Muscle of arm (tissue), 12 donors: ENCODE results near the gene NDUFA13. TPM values are rescaled to one million over a fixed set of nuclear protein-coding genes. Genes with fewer than 3 reads are reported as not detected.
A peak's percentile ranks its signal among the peaks of the same experiment; 100 is the strongest.

Source experiments
- DNase-seq: peaks from one replicate; pipeline ENCODE4 v3.0.0-alpha.2; 2013
- polyA plus RNA-seq, 12 donors: library from polyadenylated mRNA; unstranded; fragments of 120-200 nt; gene quantifications; one replicate each; pipeline ENCODE4 v1.2.1, GENCODE V29; 2013; ENCODE audit not compliant: insufficient read length in 12 of 12

NDUFA13 gene
- polyA plus RNA-seq, 12 donors = 103 to 191 (median 167) TPM; not detected in 1

- DNase-seq = no peak
Measured at GRCh38 chr19:19530889-19531288, 14.9 kb downstream of the NDUFA13 start.

DNA sequence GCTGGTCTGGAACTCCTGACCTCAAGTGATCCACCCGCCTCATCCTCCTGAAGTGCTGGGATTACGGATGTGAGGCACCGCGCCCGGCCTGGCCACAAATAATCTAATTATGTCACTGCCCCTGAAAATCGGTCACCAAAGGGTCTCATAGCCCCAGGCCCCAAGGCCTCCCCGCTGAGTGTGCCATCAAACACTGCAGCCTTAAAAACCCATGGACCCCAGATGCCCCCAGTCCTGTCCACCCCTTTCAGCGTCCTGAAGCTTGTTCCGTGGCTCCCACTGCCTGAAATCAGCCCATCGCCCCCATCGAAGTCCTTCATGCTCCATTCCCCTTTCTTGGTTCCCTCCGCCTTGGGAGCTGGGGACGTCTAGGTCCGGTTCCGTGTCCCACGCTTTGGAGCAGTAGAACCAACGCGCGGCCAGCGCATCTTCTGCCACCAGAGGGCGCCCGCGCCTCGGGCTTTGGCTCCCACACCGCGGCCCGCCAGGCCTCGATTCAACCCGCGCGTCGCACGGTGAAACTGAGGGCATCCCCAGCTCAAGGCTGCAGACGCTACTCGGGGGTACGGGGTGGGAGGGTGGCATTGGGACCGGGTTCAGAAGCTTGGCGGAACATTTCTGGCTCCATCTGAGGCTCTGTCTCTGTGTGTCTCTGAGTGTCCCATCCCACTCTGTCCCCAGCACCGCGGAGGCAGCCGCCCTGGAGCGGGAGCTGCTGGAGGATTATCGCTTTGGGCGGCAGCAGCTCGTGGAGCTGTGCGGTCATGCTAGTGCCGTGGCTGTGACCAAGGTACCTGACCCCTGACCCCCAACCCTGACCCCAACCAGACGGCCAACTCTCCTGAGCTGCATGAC is 16.2 kb downstream of the NDUFA13 start:
- peak; percentile 82 for DNase-seq

DNA sequence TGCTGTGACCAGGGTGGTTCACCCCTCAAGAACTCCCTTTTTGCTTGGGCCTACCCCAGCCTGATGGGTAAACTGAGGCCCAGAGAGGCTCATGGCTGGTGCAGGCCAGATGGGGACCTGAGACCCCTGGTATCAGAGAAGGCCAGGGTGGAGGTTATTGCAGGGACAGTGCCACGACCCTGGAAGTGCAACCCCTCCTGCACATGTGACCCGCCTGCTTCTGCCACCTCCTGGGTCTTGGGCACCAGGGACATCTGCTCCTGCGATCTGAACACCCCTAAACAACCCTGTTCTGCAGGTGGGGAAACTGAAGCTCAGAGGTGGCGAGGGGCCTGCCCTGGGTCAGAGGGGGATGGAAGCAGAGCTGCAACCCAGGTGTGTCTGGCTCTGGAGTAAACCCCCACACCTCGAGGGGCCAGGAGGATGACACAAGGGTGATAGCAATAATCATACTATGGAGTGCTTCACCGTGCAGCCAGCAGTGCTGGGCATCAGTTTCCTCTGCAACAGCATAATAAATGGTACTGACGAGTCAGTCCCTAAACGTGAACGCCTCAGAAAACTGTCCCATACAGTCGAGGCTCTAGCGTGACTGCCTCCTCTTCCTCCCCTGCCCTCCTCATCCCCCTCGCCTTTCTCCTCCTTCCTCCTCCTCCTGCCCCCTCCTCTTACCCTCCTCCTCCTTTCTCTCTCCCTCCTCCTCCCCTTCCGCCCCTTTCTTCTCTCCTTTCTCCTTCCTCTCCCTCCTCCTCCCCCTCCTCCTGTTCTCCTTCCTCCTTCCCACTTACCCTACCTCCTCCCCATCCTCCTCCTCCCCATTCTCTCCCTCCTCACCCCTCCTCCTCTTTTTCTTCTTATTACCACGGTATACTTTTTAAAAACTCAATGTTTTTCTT is 17.0 kb downstream of the NDUFA13 start:
- DNase-seq = no peak

GRCh38 chr19:19533841-19534240 is 17.8 kb downstream of the NDUFA13 start:
- no peak for DNase-seq

GRCh38 chr19:19534556-19535265 is 18.7 kb downstream of the NDUFA13 start:
- DNase-seq = no peak

DNA sequence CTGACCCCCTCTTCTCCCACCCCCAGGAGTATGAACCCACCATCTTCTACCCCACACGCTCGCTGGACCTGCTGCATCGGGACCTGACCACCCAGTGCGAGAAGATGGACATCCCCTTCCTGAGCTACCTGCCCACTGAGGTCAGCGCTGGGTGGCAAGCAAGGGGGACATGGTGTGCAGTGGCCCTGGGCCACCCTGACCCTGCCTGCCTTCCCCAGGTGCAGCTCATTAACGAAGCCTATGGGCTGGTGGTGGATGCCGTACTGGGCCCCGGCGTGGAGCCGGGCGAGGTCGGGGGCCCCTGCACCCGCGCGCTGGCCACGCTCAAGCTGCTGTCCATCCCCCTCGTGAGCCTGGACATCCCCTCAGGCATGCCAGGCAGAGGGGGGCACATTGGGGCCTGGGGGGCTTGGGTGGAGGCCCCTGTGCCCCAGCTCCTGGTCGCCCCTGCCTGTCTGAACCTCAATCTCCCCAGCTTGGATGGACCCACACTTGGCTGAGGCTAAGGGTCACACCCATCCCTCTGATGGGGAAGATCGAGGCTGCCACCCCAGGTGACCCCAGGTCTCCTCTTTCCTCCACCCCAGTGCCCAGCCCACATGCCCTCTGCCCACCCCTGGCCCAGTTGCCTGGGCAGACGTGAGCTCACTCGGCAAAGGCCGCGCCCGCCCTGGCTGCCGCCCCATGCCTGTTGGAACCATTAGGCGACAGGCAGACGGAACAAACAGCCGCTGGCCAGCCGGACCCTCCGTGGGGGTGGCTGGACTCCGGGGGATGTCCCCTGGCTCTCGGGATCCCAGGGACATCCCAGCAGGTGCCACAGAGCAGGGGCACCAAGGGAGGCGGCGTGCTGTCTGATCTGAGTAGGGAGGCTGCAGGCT is 19.5 kb downstream of the NDUFA13 start:
- DNase-seq = no peak

DNA sequence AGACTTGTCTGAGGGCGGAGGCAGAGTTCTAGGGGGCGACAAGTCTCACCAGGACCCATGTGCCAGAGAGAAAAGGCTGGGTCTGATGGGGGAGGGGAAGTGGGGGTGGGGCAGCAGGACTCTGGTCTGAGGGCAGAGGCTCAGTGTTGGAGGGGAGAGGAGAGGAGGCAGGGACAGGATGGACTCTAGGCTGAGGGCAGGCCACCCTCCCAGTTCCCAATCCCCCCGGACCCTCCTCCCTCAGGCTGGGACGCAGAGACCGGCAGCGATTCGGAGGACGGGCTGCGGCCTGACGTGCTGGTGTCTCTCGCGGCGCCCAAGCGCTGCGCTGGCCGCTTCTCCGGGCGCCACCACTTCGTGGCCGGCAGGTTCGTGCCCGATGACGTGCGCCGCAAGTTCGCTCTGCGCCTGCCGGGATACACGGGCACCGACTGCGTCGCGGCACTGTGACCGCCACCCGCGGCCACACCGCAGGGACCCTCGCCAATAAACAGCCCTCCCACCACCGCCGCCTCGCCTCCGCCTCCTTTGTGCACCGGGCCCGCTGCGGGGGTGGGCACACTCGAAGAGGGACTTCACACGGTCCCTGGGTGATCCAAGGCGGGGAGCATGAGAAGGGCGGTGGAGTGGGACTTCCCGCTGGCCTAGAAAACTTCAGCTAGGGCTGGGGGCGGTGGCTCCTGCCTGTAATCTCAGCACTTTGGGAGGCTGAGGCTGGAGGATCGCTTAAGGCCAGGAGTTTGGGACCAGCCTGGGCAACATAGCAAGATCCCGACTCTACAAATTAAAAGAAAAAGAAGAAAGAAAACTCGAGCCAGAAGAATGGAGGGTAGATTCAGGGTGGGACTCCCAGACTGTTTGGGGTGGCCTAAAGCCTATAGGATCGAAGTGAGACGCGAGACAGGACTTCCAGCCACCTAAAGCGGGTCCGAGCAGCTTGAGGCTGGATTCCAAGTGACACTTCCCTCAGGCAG is 21.3 kb downstream of the NDUFA13 start:
- no peak for DNase-seq

GRCh38 chr19:19538061-19538784 is 22.2 kb downstream of the NDUFA13 start, which contains the start of gene CILP2:
TSS of gene CILP2 (plus strand) at chr19:19538265. CDS start at chr19:19538350, 85 bp downstream.
- no peak for DNase-seq

GRCh38 chr19:19538785-19539166 is 22.8 kb downstream of the NDUFA13 start:
- DNase-seq = no peak

- DNase-seq = no peak
Measured at GRCh38 chr19:19539698-19540063, 23.7 kb downstream of the NDUFA13 start.

DNA sequence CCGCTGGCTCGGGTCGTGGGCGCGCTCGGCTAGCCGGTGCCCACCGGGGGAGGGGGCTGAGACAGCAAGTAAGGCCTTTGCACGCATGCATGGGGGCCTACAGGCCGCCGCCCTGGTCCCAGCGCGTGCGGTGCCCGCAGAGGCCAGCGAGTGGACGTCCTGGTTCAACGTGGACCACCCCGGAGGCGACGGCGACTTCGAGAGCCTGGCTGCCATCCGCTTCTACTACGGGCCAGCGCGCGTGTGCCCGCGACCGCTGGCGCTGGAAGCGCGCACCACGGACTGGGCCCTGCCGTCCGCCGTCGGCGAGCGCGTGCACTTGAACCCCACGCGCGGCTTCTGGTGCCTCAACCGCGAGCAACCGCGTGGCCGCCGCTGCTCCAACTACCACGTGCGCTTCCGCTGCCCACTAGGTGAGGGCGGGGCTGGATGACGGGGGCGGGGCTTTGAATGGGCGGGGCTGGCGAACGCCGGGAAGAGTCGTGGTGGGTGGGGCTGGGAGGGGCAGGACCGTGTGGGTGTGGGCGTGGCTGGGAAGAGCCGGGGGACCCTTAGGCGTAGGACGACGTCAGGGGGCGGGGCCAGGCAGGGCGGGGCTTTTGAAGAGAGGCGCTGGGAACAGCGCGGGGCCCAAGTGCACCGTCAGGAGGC is 24.2 kb downstream of the NDUFA13 start:
- no peak for DNase-seq

DNA sequence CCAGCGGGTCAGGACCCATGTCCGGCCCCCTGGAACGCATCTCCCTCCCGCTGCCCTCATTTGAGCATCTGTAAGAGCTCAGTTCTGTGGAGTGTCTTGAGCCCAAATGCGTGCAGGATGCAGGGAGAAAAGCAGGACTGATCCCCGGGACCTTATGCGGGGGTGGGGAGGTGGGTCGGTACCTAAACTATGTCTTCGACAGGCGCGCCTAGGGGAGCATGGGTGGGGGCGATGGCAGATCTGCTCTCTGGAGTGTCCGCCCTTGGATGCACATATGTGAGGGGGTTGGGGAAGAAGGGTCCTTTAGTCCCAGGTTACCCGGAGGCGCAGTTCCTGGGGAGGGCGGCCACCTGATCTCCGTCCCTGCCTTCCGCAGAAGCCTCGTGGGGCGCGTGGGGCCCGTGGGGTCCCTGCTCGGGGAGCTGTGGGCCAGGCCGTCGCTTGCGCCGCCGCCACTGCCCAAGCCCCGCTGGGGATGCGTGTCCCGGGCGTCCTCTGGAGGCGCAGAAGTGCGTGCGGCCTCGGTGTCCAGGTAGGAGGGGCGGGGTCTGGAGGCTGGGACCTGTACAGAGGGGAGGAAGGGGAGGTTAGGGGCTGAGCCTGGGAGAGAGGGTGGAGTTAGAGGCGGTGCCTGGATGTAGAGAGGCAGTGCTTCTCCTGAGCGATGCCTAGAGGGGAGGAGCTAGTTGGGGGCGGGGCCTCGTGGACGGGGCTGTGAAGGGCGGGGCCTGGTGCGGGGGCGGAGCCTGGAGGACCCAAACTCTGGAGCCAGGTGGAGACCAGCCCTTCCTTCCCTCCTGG is 24.9 kb downstream of the NDUFA13 start:
- no peak for DNase-seq

GRCh38 chr19:19541616-19542015 is 25.6 kb downstream of the NDUFA13 start:
- no peak for DNase-seq

GRCh38 chr19:19542507-19542906 is 26.5 kb downstream of the NDUFA13 start:
- no peak for DNase-seq

DNA sequence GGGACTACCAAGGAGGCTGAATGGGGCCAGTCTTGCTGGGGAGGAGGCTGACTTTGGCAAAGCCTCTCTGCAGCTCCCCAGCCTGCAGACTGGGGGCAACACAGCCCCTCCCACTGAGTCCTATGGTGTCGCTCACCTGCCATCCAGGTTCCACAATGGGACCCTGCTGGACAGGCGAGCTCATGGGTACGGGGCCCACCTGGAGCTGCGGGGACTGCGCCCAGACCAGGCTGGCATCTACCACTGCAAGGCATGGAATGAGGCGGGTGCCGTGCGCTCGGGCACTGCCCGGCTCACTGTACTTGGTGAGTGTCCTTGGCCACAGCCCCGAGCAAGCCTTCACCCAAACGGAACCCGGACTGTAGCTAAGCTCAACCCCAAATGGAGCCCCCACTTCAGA is 27.1 kb downstream of the NDUFA13 start:
- DNase-seq = no peak

DNA sequence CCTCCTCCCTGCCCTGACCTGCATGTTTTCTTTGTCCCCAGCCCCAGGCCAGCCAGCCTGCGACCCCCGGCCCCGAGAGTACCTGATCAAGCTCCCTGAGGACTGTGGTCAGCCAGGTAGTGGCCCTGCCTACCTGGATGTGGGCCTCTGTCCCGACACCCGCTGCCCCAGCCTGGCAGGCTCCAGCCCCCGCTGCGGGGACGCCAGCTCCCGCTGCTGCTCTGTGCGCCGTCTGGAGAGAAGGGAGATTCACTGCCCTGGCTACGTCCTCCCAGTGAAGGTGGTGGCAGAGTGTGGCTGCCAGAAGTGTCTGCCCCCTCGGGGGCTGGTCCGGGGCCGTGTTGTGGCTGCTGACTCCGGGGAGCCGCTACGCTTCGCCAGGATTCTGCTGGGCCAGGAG is 27.6 kb downstream of the NDUFA13 start:
- DNase-seq = no peak

- DNase-seq = no peak
Measured at GRCh38 chr19:19544257-19544953, 28.4 kb downstream of the NDUFA13 start.
